GM21515 (cell line): ENCODE measurements around the gene RGS10.
A peak's percentile ranks its signal among the peaks of the same experiment; 100 is the strongest.

Source experiments
- ATAC-seq: cut with Tn5 transposase; IDR thresholded peaks from one replicate; pipeline ENCODE4 v1.9.1; 2021; ENCODE audit not compliant: unreplicated experiment

RGS10 gene

DNA sequence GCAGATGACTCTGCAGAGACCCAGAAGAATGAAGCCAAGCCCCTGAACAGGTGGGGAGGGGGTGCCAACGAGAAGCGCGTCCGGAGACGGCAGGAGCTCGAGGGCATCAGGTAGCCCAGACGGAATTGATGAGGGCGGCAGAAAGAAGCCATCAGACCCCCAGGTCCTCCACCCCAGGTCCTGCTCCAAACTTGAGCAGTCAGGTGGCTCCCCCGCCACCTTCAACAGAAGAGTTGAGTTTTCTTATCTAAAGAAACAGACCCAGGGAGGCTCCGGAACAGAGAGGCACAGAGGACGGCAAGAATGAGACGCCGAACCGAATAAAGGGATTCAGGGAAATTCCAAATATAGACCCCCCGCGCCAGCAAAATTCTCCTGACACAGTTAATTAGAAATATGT lies 22.2 kb downstream of the RGS10 start:
- ATAC-seq = no peak

DNA sequence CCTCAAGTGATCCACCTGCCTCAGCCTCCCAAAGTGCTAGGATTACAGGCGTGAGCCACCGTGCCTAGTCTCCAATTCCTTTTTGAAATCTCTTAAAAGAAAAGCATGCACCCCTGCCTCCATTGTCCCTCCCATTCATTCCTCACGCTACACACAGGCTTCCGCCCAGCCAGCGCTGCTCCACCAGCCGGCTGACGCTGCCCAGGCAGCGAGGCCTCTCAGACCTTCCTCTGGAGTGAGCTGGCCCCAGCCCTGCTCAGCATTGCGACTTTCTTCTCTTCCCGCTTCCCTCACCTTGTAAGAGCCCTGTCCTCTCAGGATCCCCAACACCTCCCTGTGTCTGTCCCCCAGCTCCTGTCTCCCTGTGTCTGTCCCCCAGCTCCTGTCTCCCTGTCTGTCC lies 23.6 kb downstream of the RGS10 start:
- no peak for ATAC-seq

DNA sequence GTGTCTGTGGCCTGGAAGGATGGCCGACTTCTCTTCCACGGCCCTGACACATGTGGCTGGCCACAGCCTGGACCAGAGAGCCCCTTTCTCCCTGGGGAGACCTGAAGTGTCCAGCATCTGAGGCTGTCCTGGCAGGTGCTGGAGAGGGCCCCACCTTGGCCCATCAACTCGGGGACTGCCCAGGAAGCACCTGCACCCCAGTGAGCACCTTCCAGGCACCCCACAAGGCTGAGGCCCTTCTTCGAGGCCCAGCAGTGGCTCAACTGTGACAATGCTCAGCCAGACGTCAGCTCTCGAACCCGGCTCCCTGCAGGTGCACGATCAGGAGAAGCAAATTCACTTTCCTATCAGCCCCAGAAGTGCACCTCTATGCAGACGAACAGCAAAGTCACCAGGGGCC lies 24.3 kb downstream of the RGS10 start:
- peak; percentile 15 for ATAC-seq

DNA sequence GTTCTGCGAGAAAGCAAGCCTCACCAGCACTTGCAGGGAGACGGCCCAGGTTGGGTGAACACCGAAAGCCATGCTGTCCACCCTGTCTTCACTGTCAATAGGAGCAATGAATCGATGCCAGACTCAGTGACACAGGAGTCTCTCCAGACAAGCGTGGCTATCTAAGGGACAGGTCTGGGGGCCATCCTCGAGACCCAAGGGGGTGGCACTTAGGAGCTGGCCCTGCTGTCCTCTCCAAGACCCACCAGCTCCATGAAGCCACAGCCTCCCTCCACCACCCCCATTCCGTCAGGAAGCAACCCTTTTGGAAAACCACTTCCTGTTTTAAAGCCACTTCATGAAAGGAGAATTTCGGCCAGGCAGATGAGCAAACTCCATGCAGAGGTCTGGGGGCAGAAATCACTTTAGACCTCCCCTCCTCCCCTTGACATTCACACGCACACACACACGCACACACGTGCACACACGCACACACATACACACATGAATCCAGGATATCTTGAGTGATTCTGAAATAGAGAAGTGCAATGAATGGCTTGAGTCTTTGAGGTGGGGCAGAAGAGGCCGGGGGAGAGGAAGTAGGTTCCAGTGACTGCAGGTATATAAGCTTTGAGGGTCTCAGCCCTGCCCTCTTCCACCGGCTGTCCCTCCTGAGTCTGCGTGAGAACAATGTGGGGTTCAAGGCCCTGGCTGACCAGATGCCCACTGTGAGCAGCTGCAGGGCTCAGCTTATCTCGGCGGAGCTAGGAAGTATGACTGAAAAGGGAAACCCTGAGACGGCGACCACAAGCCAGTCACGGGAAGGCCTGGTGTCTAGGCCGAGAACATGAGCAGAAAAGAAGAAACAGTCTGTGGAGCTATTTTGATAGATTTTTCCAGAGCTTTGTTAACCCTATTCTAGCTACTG lies 25.0 kb downstream of the RGS10 start:
- peak; percentile 52 for ATAC-seq

DNA sequence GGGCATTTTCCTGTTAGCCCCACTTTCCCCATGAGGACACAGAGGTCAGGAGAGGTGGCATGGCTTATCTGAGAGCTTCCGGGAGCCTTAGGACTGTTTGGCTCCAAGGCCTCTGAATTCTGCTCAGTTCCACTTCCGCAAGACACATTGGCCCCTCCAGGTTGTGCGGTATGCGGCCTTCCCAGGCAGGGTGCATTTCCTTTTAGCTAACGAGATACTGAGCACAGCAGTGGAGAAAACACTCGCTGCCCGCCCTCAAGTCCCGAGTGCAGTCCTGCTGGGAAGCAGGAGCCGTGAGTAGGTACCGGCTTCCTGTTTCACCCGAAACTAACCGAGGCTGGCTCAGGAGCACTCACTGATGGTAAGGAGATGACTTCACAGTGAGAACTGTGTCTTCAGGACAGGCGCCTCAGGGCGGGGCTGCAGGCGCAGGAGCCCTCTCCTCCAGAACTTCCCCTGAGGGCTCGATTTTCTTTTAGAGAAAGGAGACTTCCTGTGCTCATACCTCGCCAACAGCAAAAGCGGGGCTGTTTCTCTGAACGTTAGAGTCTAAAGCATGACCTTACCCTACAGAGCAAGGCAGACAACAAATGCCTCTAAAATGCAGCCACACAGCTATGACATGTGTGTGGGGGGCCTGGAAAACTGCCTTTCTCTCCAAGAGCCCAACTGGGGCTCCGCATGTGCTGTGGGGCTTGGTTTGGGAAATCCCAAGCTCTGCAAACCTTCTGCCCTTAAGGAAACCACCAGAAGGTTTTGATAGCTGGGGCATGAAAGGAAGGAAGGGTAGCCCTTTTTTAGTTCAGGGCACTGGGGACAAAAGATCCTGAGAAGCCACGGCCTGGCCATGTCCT lies 25.9 kb downstream of the RGS10 start:
- ATAC-seq = peak; percentile 70

DNA sequence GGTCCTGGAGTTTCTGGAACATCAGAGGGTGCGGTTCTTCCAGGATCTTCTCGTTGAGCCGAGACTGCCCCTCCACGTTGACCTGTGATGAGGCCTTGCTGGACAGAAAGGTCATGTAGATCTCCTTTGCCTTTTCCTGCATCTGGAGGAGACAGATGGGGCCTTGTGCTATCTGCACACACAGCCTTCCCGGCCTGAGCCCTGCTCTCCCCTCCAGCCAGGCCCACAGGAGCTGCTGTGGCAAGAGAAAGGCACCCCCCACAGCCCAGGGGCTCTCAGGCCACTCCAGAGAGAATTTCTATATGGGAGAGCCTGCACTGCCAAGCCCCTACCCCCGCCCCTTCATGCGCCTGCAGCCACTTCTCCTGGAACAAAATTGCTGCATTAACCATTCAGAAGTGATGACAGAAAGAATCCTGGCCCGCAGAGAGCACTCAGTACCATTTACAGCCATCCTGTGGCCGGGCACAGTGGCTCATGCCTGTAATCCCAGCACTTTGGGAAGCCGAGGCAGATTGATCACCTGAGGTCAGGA lies 26.9 kb downstream of the RGS10 start:
- no peak for ATAC-seq

DNA sequence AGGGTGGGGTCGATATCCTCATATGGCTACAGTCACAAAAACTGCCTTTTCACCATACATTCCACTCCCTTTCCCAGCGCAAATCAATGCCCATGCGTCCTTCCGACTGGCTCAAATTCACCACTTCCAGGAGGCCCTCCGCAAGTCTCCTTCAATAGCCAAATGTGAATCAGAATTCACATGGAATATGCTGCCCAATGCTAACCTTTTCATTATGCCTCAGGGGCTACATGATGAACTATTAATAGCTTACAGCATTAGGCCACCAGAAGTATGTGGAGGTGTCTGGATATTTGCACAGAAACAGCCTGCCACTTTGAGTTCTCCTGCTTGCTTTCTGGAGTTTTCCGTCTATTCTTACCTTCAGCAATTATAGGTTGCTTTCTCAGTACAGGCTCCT lies 27.7 kb downstream of the RGS10 start:
- ATAC-seq = no peak

DNA sequence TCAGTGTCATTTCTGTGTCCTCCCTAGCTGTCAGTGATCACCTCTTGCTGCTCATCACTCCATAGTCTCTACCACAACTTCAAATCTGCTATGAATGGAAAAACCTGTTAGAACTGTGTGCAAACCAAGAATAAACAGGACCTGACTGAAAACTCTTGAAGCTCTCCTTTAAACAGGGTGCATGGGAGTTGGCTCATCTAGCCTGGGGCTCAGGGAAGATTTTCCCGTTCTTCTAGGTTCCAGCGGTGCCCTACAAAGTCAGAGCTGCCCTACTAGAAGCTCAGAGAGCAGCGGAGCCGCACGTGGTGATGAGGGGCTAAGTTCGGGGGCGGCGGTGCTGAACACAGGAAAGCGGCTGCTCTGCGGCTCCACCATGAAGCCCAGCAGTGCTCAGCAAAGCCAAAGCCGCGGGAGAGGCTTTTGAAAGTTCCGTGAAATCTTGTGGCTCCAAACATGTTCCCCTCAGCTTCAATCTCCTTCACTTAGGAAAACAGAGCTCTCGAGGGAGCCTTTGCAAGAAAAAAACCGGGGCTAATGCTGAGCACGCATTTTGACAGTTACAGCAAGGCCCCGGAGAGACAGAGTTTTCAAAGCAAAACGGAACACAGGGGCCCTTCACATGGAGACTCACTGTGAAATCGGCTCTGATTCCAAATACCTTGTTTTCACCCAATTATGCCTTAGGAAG lies 30.5 kb downstream of the RGS10 start:
- ATAC-seq = no peak

DNA sequence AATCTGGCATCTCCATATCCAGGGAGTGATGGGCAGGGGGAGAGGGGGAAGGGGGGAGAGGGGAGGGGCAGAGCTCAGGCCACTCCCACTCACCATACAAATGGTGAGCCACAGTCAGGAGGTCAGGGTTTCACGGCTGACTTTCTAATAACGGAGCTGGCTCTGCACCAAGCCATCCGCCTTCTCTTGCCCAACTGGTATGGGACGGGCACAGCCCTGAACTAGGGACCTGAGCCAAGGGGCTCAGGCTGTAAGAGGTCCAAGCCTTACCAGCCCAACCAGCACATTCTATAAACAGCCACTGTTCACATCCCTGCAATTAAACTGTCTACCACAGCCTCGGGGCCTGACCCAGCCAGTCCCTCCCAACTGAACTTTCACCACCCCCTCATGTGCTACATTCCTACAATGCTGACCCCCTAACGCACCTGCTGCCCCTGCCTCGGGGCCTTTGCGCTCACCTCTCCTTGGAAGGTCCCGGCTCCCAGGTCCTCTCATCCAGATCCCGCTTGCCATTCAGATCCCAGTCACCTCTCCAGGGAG lies 32.5 kb downstream of the RGS10 start:
- ATAC-seq = no peak

DNA sequence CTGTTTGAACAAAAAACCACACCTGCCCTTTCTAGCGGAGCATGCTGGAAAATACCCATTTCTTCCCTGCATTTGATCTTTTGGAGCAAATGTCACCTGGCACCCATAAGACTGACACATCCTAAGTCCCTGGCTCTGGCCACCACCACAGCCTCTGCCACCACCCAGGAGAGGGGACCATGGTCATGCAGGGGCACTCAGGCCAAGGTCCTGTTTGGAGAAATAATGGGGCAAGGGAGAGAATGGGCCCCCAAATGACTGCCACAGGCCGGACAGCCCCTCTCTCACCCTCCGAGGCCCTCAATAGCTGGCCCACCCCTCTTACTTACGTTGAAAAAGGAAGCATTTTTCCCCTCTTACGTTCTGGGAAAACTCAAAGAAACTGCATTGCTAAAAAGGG lies 35.4 kb downstream of the RGS10 start:
- no peak for ATAC-seq

DNA sequence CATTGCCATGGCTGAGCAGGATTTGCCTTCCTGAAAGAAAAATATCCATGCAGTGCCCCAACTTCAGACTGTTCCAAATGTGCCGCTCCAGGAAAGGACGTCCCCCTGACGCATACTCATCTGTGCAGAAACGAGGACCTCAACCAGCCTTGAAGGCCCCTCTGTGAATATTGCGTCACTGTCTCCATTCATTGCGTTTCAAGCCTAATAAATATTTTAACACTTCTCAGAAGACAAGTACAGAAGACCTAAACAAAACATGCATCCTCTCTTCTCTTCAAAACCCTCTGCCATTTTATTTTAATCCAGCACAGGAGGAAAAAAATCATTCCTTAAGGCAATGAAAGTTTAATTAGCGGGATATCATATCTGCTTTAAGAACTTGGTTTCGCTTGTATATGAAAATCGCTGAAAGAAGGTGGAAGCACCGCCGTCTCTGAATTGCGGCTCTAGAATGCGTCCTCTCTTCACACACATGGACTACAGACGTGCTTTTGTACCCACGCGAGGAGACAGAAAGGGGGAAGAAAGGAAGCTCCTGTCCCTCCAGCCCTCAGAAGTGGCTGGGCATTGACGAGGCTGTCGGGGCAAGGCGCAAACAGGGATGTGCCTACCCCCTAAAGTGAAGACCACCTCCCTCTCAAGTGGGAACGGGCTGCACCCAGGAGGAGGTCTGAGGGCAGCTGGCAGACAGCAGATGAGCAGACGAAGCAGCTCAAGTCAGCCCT lies 36.8 kb downstream of the RGS10 start:
- no peak for ATAC-seq

DNA sequence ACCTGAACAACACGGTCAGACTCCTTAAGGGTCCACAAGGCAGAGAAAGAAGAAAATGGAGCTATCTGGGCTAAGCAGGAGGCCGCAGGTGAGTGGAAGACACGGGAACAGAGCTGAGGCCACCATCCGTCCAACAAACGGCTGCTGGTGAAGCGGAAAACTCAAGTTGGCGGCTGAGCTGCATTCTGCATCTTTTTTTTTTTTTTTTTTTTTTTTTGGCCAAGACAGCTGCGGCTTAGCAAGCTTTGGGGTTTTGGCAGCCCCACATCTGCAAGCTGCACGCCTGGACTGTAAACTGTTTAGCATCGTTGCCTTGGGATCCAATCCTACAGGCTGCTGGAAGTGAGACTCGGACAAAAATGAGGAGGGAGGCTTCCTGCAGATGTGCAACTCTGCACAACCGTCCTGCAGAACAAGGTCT lies 37.4 kb downstream of the RGS10 start:
- ATAC-seq = no peak

DNA sequence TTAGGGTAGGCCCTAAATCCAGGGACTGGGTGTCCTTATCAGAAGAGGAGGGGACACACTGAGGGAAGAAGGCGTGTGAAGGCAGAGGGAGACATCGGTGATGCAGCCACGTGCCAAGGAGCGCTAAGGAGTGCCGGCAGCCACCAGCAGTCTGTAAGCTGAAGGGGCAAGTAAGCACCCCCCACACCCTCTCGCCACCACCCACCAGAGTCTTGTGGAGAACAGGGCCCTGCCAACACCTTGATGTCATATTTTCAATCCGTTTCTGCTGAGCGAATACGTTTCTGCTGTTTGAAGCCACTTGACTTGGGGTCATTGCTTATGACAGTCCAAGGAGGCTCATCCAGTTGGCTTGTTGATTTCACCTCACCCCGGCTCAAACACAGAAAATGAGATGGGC lies 37.9 kb downstream of the RGS10 start:
- ATAC-seq = no peak

DNA sequence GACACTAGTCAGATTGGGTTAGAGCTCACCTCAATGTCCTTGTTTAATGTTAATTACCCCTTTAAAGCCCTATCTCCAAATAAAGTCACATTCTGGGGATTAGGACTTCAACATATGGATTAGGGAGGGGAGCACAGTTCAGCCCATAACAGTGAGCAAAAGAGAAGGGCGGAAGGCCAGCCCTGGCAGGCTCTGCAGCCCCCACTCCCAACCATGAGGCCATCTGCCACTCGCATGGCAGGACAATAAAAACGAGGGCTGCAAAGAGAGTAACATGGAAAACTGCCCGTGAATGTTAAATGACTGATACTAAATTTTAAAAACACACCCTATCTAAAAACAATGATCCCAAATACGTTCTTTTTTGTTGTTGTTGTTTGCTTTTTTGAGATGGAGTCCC lies 38.7 kb downstream of the RGS10 start:
- no peak for ATAC-seq

DNA sequence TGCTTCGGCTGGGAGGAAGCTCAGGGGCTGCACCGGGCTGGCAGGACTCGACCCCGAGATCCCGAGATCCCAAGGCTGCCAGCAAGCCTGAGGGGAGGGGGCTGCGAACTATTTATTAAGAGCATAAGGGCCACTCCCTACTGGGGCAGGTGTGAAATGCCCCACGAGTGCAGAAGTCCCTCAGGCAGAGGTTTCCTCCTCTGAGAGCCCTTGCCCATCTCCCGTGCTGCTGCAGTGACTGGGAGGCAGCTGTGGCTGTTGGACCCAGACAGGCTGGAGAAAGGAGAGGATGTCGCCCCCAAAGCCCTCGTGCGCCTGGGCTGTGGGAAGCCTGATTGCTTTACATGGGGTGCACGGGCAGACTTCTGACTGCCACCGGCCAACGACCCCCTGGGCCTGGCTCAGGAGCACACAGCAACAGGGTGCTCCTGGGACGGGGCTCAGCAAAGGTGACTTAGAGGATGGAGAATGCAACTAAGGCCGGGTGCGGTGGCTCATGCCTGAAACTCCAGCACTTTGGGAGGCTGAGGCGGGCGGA lies 39.8 kb downstream of the RGS10 start:
- ATAC-seq = no peak

DNA sequence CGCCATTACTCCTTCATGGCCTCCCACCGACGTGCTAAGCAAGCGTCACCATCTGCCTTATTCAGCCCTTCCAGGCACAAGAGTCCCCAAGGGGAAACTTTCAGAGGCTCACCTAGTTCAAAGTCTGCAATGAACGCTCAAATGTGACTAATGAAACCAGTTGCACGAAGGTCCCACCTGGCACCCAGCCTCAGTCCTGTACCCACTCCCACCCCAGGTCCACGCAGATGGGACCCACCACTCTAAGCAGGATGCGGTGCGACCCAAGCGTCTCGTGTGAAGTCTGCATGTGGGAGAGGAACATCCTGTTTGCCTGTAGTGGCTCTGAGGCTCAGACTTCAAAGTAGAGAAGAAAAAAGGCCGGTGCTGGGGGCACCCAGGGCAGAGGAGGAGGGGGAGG lies 40.3 kb downstream of the RGS10 start:
- ATAC-seq = no peak

DNA sequence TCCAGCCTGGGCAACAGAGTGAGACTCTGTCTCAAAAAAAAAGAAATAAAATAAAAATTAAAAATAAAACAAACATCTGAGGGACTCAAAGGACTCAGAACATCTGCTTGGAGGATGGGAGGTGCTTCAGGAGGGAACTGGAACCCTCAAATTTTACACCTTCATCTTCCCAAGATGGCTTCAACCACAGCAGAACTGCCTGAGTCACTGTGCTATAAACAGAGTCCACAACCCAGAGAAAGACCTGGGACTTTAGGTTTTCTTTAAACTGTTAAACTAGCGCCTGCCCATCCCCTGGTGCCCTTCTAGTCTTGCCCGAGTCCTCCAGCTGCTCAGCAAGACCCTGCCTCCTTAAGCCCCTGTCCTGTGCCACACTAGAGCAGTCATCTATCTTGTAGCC lies 40.8 kb downstream of the RGS10 start:
- ATAC-seq = no peak

DNA sequence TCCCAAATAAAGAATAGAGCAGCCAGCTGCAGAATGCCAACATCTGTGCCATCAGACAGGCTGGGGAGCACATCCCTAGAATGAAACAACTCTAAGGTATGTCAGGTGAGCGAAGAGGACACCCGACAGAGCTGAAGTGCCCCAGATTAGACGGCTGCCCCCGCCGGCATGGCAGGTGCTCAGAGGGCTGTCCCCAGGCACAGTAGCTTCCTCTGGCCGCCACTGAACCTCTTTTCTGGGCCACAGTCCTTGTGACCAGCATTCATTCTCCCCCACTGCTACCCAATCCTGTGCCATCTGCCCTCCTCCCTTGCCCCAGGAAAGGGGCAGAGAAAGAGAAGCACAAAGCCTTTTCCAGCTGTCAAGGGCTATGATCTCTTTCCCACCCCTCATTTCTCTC lies 41.7 kb downstream of the RGS10 start:
- ATAC-seq = no peak

DNA sequence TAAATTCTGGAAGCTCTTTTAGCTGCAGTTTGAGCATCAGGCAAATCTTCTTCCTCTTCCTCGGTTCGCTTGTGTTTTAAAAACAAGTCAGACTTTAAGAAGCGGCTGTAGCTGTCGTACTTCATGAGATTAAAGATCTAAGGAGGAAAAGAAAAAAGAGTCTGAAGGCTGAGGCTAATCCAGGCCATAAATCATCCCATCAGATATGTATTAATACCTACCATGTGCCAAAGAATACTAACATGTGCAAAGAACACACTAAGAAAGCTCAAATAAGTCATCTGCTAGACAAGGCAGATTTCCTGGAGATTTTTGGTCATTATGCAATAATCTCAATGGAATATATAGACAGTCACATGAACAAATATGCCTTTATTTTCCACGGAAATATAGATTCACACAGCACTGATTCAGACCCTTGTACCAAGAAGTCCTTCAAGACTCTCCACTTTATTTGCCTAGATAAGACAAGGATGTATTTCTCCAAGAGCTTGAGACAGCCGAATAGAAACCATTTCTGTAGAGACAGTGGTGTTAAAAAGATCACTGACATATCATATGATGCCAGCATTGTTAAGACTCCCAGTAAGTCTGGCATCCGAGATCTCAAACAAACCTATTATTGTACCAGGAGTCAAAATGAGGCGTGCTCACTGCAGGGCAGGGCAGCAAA lies 42.3 kb downstream of the RGS10 start:
- no peak for ATAC-seq

DNA sequence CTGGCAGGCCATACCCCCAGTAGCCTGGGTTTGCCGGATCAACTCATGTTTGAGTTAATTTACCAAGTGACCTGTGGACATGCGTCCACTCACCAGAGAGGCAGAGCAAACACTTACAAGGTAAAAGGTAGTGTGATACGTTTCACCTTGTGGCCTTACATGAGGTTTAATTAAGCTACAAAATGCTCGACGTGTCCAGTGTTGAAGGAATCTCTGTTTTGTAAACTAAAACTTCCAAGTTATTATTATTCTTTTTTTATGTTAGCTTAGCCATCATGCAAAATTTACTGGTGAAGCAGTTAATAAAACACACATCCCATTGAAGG lies 42.9 kb downstream of the RGS10 start:
- no peak for ATAC-seq
